ENCODE measurements around the gene ZFP91.

Gene ZFP91

GRCh38 chr11:58659404-58659803 is 80.5 kb downstream of the ZFP91 start:
- no peak overlapping the region for H3K27ac Mint-ChIP-seq
- H3K27me3 Mint-ChIP-seq = peaks cover 6% of the 10 kb centered on the region
- no peaks in the 10 kb centered on the region for H3K9me3 Mint-ChIP-seq
- peaks cover 12% of the 10 kb centered on the region for H3K4me1 Mint-ChIP-seq
- DNase-seq (no peak), ATAC-seq (no peak)
- no peak overlapping the region for H3K4me3 Mint-ChIP-seq

- H3K27me3 Mint-ChIP-seq = peaks cover 6% of the 10 kb centered on the region
- H3K9me3 Mint-ChIP-seq = no peaks in the 10 kb centered on the region
- no peak overlapping the region for H3K27ac Mint-ChIP-seq
- no peak for DNase-seq
- no peak for ATAC-seq
- no peak overlapping the region for H3K4me3 Mint-ChIP-seq
- peaks cover 6% of the 10 kb centered on the region for H3K4me1 Mint-ChIP-seq
These were observed 81.2 kb downstream of the ZFP91 start for GRCh38 chr11:58659910-58660570.

Measured in stimulated activated naive CD8-positive, alpha-beta T cell treated with anti-CD3 and anti-CD28 coated beads, Interleukin-15, amount 100 ng/mL, for 72 hours (primary cell).